HG02885 (cell line): Measurements from ENCODE around the gene DPF3.

ENCODE experiments used
- ATAC-seq: cut with Tn5 transposase; IDR thresholded peaks from one replicate; pipeline ENCODE4 v1.9.1; 2021; ENCODE audit warnings: mild to moderate bottlenecking; ENCODE audit not compliant: unreplicated experiment, poor library complexity

DPF3 gene

GRCh38 chr14:72906316-72906715 lies 12.4 kb upstream of the DPF3 start:
- no peak for ATAC-seq

DNA sequence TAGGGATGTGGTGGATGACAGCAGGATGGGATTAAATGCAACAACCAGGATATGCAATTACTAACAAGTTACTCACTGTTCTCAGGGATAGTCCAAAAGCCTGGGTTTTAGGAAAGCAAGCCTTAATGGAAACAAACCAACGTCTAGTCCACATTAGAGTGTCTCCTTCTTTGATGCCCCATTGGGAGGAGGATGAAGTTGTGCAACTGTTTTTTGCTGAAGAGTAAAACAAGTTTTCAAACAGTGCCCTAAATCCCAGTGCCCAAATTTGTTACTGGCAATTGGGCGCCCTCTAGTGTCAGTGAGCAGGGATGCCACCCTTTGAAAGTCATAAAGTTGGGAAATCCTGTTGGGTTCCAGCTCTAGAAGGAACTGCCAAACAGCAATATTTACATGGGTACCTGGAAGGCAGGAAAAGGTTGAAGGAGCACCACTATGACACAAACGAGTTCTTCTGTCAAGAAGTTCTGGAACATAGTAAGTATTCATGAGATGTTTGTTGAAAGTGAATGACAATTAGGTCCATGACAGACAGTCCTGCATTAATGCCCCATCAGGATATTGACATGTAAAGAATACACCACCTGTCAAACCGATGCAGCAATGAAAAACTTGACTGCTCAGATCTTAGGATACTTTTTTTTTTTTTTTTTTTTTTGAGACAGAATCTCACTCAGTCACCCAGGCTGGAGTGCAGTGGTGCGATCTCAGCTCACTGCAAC lies 11.1 kb upstream of the DPF3 start:
- ATAC-seq = no peak

- no peak for ATAC-seq
Measured at GRCh38 chr14:72904218-72904617, 10.3 kb upstream of the DPF3 start.

GRCh38 chr14:72903716-72904115 lies 9.8 kb upstream of the DPF3 start:
- ATAC-seq = no peak

- no peak for ATAC-seq
Measured at GRCh38 chr14:72902801-72903530, 9.1 kb upstream of the DPF3 start.

DNA sequence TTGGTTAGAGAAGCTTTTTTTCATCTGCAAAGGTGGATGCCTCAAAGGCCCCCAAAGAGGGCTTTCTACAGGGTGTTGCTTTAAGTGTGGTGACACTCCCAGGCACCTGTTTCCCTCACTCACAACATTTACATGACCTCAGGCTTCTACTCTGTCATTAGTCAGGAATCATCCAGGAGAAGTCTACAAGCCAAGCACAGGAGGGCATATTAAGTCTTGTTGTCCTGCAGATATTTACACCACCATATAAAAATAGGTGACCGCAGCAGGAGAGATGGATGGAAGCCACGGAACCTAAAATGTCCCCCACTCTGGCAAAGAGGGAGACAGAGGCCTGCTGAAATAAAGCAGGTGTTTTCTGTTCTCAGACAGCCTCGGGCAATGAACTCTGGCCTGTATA lies 7.5 kb upstream of the DPF3 start:
- no peak for ATAC-seq

- ATAC-seq = no peak
Measured at GRCh38 chr14:72898448-72898847, 4.5 kb upstream of the DPF3 start.

- no peak for ATAC-seq
Measured at GRCh38 chr14:72894623-72895378, 900 bp upstream of the DPF3 start.

DNA sequence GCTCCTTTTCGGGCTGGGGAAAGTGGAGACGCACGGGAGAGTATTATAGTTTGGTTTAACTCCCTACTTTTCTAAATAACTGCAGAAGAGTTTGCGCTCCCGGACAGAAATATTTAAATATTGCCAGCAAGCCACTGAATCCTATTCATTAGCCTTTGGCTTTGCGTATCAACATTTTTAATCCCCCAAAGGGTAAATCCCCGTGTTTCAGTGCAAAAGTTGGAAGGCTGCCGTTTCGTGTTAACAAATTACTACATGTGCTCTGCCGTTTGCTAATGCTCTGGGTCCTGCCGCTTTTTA lies 372 bp upstream of the DPF3 start:
- no peak for ATAC-seq

- peak; percentile 12 for ATAC-seq
Measured at GRCh38 chr14:72892879-72893635, 844 bp downstream of the DPF3 start.

DNA sequence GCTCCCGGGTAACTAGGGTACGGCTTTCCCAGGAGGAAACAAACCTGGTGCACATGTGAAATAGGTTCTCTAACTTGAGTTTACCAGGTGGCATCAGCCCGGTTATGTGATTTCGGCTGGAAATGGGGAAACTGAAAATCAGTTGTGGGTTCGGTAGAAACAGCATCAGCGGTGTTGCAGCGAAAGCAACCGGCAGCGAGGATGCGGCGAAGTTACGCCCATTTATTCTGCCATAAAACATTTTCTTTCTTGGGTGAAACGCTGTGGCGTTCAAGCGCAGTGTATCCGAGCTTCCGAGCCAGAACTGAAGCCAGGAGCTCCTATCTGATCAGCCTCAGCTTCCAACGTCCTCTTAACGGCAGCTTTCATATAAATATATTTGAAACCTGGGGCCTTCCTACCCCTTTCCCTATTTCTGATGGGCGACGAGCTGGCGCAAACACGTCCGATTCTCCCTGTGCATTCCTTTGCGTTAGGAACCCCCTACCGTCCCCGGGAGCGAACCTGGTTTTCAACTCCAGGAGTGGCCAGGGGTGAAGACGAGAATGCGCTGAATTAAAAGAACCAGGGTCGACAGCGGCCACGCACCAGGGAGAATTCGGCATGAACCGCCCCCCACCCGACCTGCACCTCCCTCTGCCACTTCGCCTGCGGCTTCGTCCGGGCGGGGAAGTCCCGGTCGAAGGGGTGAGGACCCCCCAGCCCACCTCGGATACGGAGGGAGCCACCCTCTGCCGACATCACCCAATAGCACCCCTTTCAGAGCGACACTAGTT lies 1.6 kb downstream of the DPF3 start:
- ATAC-seq = no peak

- no peak for ATAC-seq
Measured at GRCh38 chr14:72891666-72892102, 2.2 kb downstream of the DPF3 start.

- ATAC-seq = no peak
Measured at GRCh38 chr14:72889366-72889765, 4.5 kb downstream of the DPF3 start.

GRCh38 chr14:72888636-72889201 lies 5.2 kb downstream of the DPF3 start:
- no peak for ATAC-seq

GRCh38 chr14:72888192-72888591 lies 5.7 kb downstream of the DPF3 start:
- ATAC-seq = no peak

- no peak for ATAC-seq
Measured at GRCh38 chr14:72887514-72887913, 6.4 kb downstream of the DPF3 start.

DNA sequence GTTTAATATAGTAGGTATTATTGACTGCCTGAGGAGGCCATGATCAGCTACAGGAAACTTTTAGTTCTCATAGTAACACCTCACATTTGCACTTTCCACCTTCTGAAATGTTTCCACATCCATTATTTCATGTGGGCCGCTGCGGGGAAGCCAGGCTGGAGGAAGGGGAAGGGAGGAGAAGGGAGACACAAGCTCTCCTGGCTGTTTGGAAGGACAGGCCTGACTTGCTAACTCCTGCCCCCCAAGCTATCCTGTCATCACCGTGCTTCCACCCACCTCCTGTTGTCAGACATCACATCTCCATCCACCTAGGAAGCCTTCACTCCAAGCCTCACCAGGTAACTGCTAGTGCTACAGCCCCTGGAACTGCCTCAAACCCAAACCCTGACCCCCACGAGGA lies 9.5 kb downstream of the DPF3 start:
- ATAC-seq = no peak

DNA sequence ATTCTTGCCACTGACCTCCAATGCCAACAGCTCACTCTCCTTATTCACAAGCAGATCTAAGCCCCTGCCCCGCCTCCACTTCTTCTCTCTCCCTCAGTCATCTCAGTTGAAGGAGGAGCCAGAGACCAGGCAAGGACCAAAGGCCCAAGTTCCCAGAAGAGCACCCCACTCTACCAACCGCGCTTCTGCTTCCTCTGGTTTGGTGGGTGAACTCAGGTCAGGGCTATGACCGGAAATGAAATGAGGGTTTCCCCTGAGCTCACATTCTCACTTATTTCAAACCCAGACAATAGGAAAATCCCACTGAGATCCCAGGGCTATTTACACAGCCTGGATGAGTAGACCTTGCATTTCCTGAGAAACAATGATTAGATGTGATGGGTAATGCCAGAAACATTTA lies 9.9 kb downstream of the DPF3 start:
- ATAC-seq = no peak

DNA sequence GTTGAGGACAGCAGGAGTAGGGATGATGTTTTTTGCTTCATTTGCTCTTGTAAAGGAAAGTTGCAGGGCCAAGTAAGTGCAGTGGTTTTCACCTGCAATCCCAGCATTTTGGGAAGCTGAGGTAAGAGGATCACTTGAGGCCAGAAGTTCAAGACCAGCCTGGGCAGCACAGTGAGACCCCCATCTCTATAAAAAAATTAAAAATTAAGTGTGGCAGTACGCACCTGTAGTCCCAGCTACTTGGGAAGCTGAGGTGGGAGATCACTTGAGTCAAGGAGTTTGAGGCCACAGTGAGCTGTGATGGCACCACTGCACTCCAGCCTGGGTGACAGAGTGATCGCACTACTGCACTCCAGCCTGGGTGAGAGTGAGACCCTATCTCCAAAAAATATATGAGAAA lies 10.8 kb downstream of the DPF3 start:
- ATAC-seq = no peak

- ATAC-seq = no peak
Measured at GRCh38 chr14:72882463-72882862, 11.4 kb downstream of the DPF3 start.
